Measurements from ENCODE around the gene BTN3A1.

The BTN3A1 gene

GRCh38 chr6:26360451-26361416, 41.3 kb upstream of the BTN3A1 start:
- no peak overlapping the region for H3K4me3 ChIP-seq (ENCODE audit: low read depth, low read length)
- no peak for TF ChIP-seq CTCF (IDR thresholded peaks at IDR 0.05; ENCODE audit: borderline replicate concordance, insufficient read depth, low read depth, low read length)

- no peak overlapping the region for H3K4me3 ChIP-seq (ENCODE audit: low read depth, low read length)
- no peak for TF ChIP-seq CTCF (IDR thresholded peaks at IDR 0.05; ENCODE audit: borderline replicate concordance, insufficient read depth, low read depth, low read length)
Observed at GRCh38 chr6:26361544-26361943, 40.5 kb upstream of the BTN3A1 start.

- no peak overlapping the region for H3K4me3 ChIP-seq (ENCODE audit: low read depth, low read length)
- no peak for TF ChIP-seq CTCF (IDR thresholded peaks at IDR 0.05; ENCODE audit: borderline replicate concordance, insufficient read depth, low read depth, low read length)
Observed at GRCh38 chr6:26362093-26362835, 39.8 kb upstream of the BTN3A1 start.

- TF ChIP-seq CTCF (IDR thresholded peaks at IDR 0.05; ENCODE audit: borderline replicate concordance, insufficient read depth, low read depth, low read length) = no peak
- no peak overlapping the region for H3K4me3 ChIP-seq (ENCODE audit: low read depth, low read length)
Observed at GRCh38 chr6:26362836-26363220, 39.2 kb upstream of the BTN3A1 start.

GRCh38 chr6:26363882-26364701, 38.0 kb upstream of the BTN3A1 start:
- no peak for TF ChIP-seq CTCF (IDR thresholded peaks at IDR 0.05; ENCODE audit: borderline replicate concordance, insufficient read depth, low read depth, low read length)
- H3K4me3 ChIP-seq (ENCODE audit: low read depth, low read length) = peak overlapping the region; percentile 13

GRCh38 chr6:26365633-26365995, 36.5 kb upstream of the BTN3A1 start:
- no peak for TF ChIP-seq CTCF (IDR thresholded peaks at IDR 0.05; ENCODE audit: borderline replicate concordance, insufficient read depth, low read depth, low read length)

More at GRCh38 chr6:26365633-26365995, 36.5 kb upstream of the BTN3A1 start:
- H3K4me3 ChIP-seq (ENCODE audit: low read depth, low read length) = peak overlapping the region; percentile 64
